ENCODE results near the gene CA5B. TPM values are rescaled to one million over a fixed set of nuclear protein-coding genes. Genes with fewer than 3 reads are reported as not detected.

Gene CA5B
- polyA plus RNA-seq, 1 donor from 2014 or later, result 10.3 TPM

DNA sequence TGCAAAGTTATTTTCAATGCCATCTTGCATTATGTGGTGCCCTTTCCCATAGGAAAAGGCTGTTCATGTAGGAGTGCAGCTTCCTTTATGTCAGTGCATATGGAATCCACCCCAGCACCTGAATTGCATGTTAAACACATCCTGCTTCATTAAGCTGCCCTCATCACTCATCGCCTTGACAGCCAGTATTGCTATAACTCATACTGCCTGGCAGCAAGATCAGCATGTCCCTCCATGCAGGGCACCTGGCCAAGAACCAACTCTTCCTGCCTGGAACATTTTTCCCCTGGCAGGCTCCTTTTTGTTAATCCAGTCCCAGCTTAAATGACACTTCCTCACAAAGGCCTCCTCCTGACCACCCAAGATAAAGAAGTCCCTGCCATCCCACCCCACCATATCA, 23.5 kb upstream of the CA5B start:
- Histone ChIP-seq H3K4me3 (ENCODE audit: low read length) (no peak overlapping the region), H3K9me3 (ENCODE audit: low read length) (no peaks in the 10 kb centered on the region), H3K79me2 (replicated peaks; ENCODE audit: insufficient read depth, low read length) (no peaks in the 10 kb centered on the region), H4K20me1 (ENCODE audit: insufficient read depth) (no peaks in the 10 kb centered on the region), H2AFZ (ENCODE audit: low read depth, low read length) (no peak overlapping the region), H3K4me2 (ENCODE audit: low read length) (no peak overlapping the region), H3K27ac (ENCODE audit: low read length) (no peak overlapping the region), H3K9ac (ENCODE audit: low read length) (no peak overlapping the region), H3K36me3 (ENCODE audit: insufficient read depth, low read length) (no peaks in the 10 kb centered on the region), H3K9me2 (ENCODE audit: insufficient read depth, low read length) (no peaks in the 10 kb centered on the region), H3K27me3 (ENCODE audit: insufficient read depth, low read depth, low read length) (no peaks in the 10 kb centered on the region), H3F3A (ENCODE audit: insufficient read depth, low read length, poor library complexity, severe bottlenecking) (no peaks in the 10 kb centered on the region)
- TF ChIP-seq TAF1 (IDR thresholded peaks at IDR 0.05; ENCODE audit: low read depth) (no peak), POLR2AphosphoS5 (IDR thresholded peaks at IDR 0.05) (no peak), REST (IDR thresholded peaks at IDR 0.05; ENCODE audit: borderline replicate concordance) (no peak), EZH2 (IDR thresholded peaks at IDR 0.05; ENCODE audit: borderline replicate concordance, insufficient read depth, low read length, poor library complexity, severe bottlenecking) (no peak), EP300 (conservative IDR thresholded peaks at IDR 0.05; ENCODE audit: poor library complexity, severe bottlenecking) (no peak), SMC3 (conservative IDR thresholded peaks at IDR 0.05; ENCODE audit: poor library complexity) (no peak)

- H3K27me3 ChIP-seq (ENCODE audit: insufficient read depth, low read depth, low read length), result no peaks in the 10 kb centered on the region
- H3K36me3 ChIP-seq (ENCODE audit: insufficient read depth, low read length), result no peaks in the 10 kb centered on the region
- H3F3A ChIP-seq (ENCODE audit: insufficient read depth, low read length, poor library complexity, severe bottlenecking), result no peaks in the 10 kb centered on the region
- H3K79me2 ChIP-seq (replicated peaks; ENCODE audit: insufficient read depth, low read length), result no peaks in the 10 kb centered on the region
- no peaks in the 10 kb centered on the region for H3K9me2 ChIP-seq (ENCODE audit: insufficient read depth, low read length)
- no peak overlapping the region for H2AFZ ChIP-seq (ENCODE audit: low read depth, low read length)
- TF ChIP-seq TAF1 (IDR thresholded peaks at IDR 0.05; ENCODE audit: low read depth), result no peak
- TF ChIP-seq REST (IDR thresholded peaks at IDR 0.05; ENCODE audit: borderline replicate concordance), result no peak
- TF ChIP-seq EZH2 (IDR thresholded peaks at IDR 0.05; ENCODE audit: borderline replicate concordance, insufficient read depth, low read length, poor library complexity, severe bottlenecking), result no peak
- TF ChIP-seq CTCF (IDR thresholded peaks at IDR 0.05; ENCODE audit: poor library complexity, severe bottlenecking), result no peak
- TF ChIP-seq MXI1 (conservative IDR thresholded peaks at IDR 0.05; ENCODE audit: poor library complexity, severe bottlenecking), result no peak
- TF ChIP-seq EP300 (conservative IDR thresholded peaks at IDR 0.05; ENCODE audit: poor library complexity, severe bottlenecking), result no peak
- no peak for TF ChIP-seq SMC3 (conservative IDR thresholded peaks at IDR 0.05; ENCODE audit: poor library complexity)
- no peak for TF ChIP-seq POLR2AphosphoS5 (IDR thresholded peaks at IDR 0.05)
- no peak for TF ChIP-seq RAD21 (conservative IDR thresholded peaks at IDR 0.05)
- no peaks in the 10 kb centered on the region for H3K9me3 ChIP-seq (ENCODE audit: low read length)
- no peak overlapping the region for H3K4me3 ChIP-seq (ENCODE audit: low read length)
- H4K20me1 ChIP-seq (ENCODE audit: insufficient read depth), result no peaks in the 10 kb centered on the region
- H3K9ac ChIP-seq (ENCODE audit: low read length), result no peak overlapping the region
- no peak overlapping the region for H3K27ac ChIP-seq (ENCODE audit: low read length)
- H3K4me2 ChIP-seq (ENCODE audit: low read length), result no peak overlapping the region
Measured at GRCh38 chrX:15718283-15718970, 19.6 kb upstream of the CA5B start.
